GM23338 (cell line): Measurements from ENCODE around the gene MYOT. TPM values are rescaled to one million over a fixed set of nuclear protein-coding genes. Genes with fewer than 3 reads are reported as not detected.
A peak's percentile ranks its signal among the peaks of the same experiment; 100 is the strongest.

ENCODE experiments used
- ATAC-seq: fragments of 200-7000 bp; cut with Tn5 transposase; 3 replicates; pipeline ENCODE4 v1.9.1; 2020
- DNase-seq: peaks from one replicate; pipeline ENCODE4 v3.0.0-alpha.2; 2015; ENCODE audit warnings: low spot score
- H2AFZ ChIP-seq: fragments of 200-600 bp; sonication (generic); 2 replicates; pipeline ENCODE4 v1.8.0; 2016; ENCODE audit warnings: antibody characterized with exemption, mild to moderate bottlenecking, moderate library complexity
- H3F3A ChIP-seq: fragments of 200-600 bp; sonication (generic); replicated peaks from 2 replicates; pipeline ENCODE4 v1.8.0; 2017; ENCODE audit warnings: antibody characterized with exemption, mixed run types, low read depth
- H3K27ac ChIP-seq: fragments of 200-600 bp; sonication (generic); 2 replicates; pipeline ENCODE4 v1.6.1; 2016; ENCODE audit warnings: low read depth
- H3K27me3 ChIP-seq: fragments of 200-600 bp; sonication (generic); 2 replicates; pipeline ENCODE4 v1.8.0; 2016; ENCODE audit warnings: mild to moderate bottlenecking, mixed run types, moderate library complexity; ENCODE audit not compliant: insufficient read depth
- H3K36me3 ChIP-seq: fragments of 200-600 bp; sonication (generic); 2 replicates; pipeline ENCODE4 v1.8.0; 2016; ENCODE audit warnings: mild to moderate bottlenecking; ENCODE audit not compliant: insufficient read depth
- H3K4me1 ChIP-seq: fragments of 200-600 bp; sonication (generic); 2 replicates; pipeline ENCODE4 v1.8.0; 2016; ENCODE audit warnings: mild to moderate bottlenecking, moderate library complexity; ENCODE audit not compliant: insufficient read depth
- H3K4me2 ChIP-seq: fragments of 200-600 bp; sonication (generic); 2 replicates; pipeline ENCODE4 v1.7.1; 2017; ENCODE audit warnings: mixed run types
- H3K4me3 ChIP-seq: fragments of 200-600 bp; sonication (generic); 2 replicates; pipeline ENCODE4 v1.6.1; 2016; ENCODE audit warnings: mixed run types
- H3K79me2 ChIP-seq: fragments of 200-600 bp; sonication (generic); replicated peaks from 2 replicates; pipeline ENCODE4 v1.8.0; 2017; ENCODE audit warnings: mild to moderate bottlenecking; ENCODE audit not compliant: insufficient read depth
- H3K9me2 ChIP-seq: fragments of 200-600 bp; sonication (generic); 2 replicates; pipeline ENCODE4 v1.8.0; 2017; ENCODE audit not compliant: insufficient read depth
- H4K20me1 ChIP-seq: fragments of 200-600 bp; sonication (generic); replicated peaks from 2 replicates; pipeline ENCODE4 v1.8.0; 2017; ENCODE audit warnings: mild to moderate bottlenecking; ENCODE audit not compliant: insufficient read depth
- H3K27ac Mint-ChIP-seq: 2 replicates; pipeline ENCODE4 v1.8.0; 2020; ENCODE audit warnings: inconsistent platforms, mild to moderate bottlenecking, moderate library complexity, mixed read lengths
- H3K27me3 Mint-ChIP-seq: 3 replicates; pipeline ENCODE4 v1.8.0; 2022; ENCODE audit warnings: low read depth, mild to moderate bottlenecking, moderate library complexity, mixed read lengths, inconsistent platforms; ENCODE audit not compliant: insufficient read depth, poor library complexity
- H3K36me3 Mint-ChIP-seq: 3 replicates; pipeline ENCODE4 v1.8.0; 2021; ENCODE audit warnings: low read depth, mild to moderate bottlenecking, inconsistent platforms, moderate library complexity, mixed read lengths
- H3K4me1 Mint-ChIP-seq: 3 replicates; pipeline ENCODE4 v1.8.0; 2020; ENCODE audit warnings: mild to moderate bottlenecking, inconsistent platforms, mixed read lengths
- H3K4me3 Mint-ChIP-seq: 3 replicates; pipeline ENCODE4 v1.8.0; 2021; ENCODE audit warnings: moderate library complexity, mild to moderate bottlenecking, inconsistent platforms, mixed read lengths
- H3K9me3 Mint-ChIP-seq: 3 replicates; pipeline ENCODE4 v1.8.0; 2020; ENCODE audit warnings: moderate library complexity, mild to moderate bottlenecking, inconsistent platforms, mixed read lengths
- CREB1 ChIP-seq: fragments of 250-450 bp; sonication (Bioruptor Pico); IDR thresholded peaks from 2 replicates; pipeline ENCODE4 v1.5.0; 2020; ENCODE audit warnings: low read depth, mild to moderate bottlenecking, moderate library complexity
- CTCF ChIP-seq, 2 experiments: fragments of 200-600 bp in 1 of 2; sonication (generic) in 1 of 2; conservative IDR thresholded peaks; 2 replicates each; pipeline versions ENCODE4 v1.5.1 to v1.6.1; 2016 to 2017; ENCODE audit warnings: antibody characterized with exemption in 2 of 2, low read depth in 2 of 2, mild to moderate bottlenecking in 2 of 2, moderate library complexity in 1 of 2
- ETS1 ChIP-seq: IDR thresholded peaks from 2 replicates; pipeline ENCODE4 v1.6.1; 2016; ENCODE audit warnings: antibody characterized with exemption
- EZH2 ChIP-seq: fragments of 200-600 bp; sonication (generic); IDR thresholded peaks from one replicate; pipeline ENCODE4 v1.8.0; 2017; ENCODE audit warnings: antibody characterized with exemption, mild to moderate bottlenecking, low read depth; ENCODE audit not compliant: unreplicated experiment
- EZH2phosphoT487 ChIP-seq: fragments of 200-600 bp; sonication (generic); IDR thresholded peaks from one replicate; pipeline ENCODE4 v1.8.1; 2018; ENCODE audit warnings: antibody characterized with exemption; ENCODE audit not compliant: unreplicated experiment
- JUNB ChIP-seq: IDR thresholded peaks from one replicate; pipeline ENCODE4 v1.6.1; 2016; ENCODE audit warnings: antibody characterized with exemption; ENCODE audit not compliant: unreplicated experiment
- NANOG ChIP-seq: IDR thresholded peaks from 2 replicates; pipeline ENCODE4 v1.6.1; 2016; ENCODE audit warnings: antibody characterized with exemption, borderline replicate concordance
- POLR2AphosphoS5 ChIP-seq: IDR thresholded peaks from 2 replicates; pipeline ENCODE4 v1.6.1; 2016; ENCODE audit warnings: antibody characterized with exemption, low read depth
- REST ChIP-seq: IDR thresholded peaks from one replicate; pipeline ENCODE4 v1.6.1; 2018; ENCODE audit warnings: antibody characterized with exemption; ENCODE audit not compliant: unreplicated experiment
- STAT1 ChIP-seq: IDR thresholded peaks from one replicate; pipeline ENCODE4 v1.6.1; 2016; ENCODE audit warnings: antibody characterized with exemption; ENCODE audit not compliant: unreplicated experiment
- ZNF114 ChIP-seq: fragments of 250-450 bp; sonication (Bioruptor Pico); IDR thresholded peaks from 2 replicates; pipeline ENCODE4 v1.5.0; 2020; ENCODE audit warnings: mild to moderate bottlenecking, moderate library complexity
- ZNF331 ChIP-seq: fragments of 250-450 bp; sonication (Bioruptor Pico); IDR thresholded peaks from 2 replicates; pipeline ENCODE4 v1.5.0; 2020; ENCODE audit warnings: low read depth, mild to moderate bottlenecking, moderate library complexity
- ZNF462 ChIP-seq: fragments of 250-450 bp; sonication (Bioruptor Pico); IDR thresholded peaks from 2 replicates; pipeline ENCODE4 v1.5.0; 2020; ENCODE audit warnings: mild to moderate bottlenecking, moderate library complexity
- polyA plus RNA-seq: library from polyadenylated mRNA; unstranded; fragments of >200 nt; fragmentation: Nextera tagmentation; extraction: Ambion mirVana; gene quantifications from 2 replicates; pipeline ENCODE4 v1.2.1, GENCODE V29; 2016
- total RNA-seq: library from RNA; depleted of rRNA; stranded (reverse); fragments of >200 nt; shearing (Covaris generic); gene quantifications from 2 replicates; pipeline ENCODE4 v1.2.3, GENCODE V29; 2014

The MYOT gene
- total and polyA plus RNA-seq, 2 experiments from 2014 or later = 0.58 TPM; not detected in 1

- ATAC-seq = peak; percentile 98
- Histone ChIP-seq H2AFZ (peak within 1 kb of the TSS; percentile 99), H4K20me1 (no peaks in the 10 kb centered on the region), H3K4me1 (peaks cover 16% of the 10 kb centered on the region), H3K27me3 (no peaks in the 10 kb centered on the region), H3K9me2 (no peaks in the 10 kb centered on the region), H3F3A (peaks cover 7% of the 10 kb centered on the region; the same call in 1 of the 2 replicates), H3K4me2 (peak within 1 kb of the TSS; percentile 76), H3K79me2 (no peaks in the 10 kb centered on the region), H3K4me3 (peak within 1 kb of the TSS; percentile 52), H3K36me3 (no peaks in the 10 kb centered on the region), H3K27ac (no peak within 1 kb of the TSS; the same call in 1 of the 2 replicates)
- peak; percentile 78 for TF ChIP-seq CREB1 (CRISPR knock-in tag)
- TF ChIP-seq ZNF462 (CRISPR knock-in tag) = no peak
- TF ChIP-seq CTCF (conservative IDR thresholded peaks at IDR 0.05; ENCODE audit: low read depth in 2 of 2) = no peak
- TF ChIP-seq ZNF114 = no peak
- TF ChIP-seq JUNB = no peak
- TF ChIP-seq POLR2AphosphoS5 = peak; percentile 68
- TF ChIP-seq STAT1 = no peak
- no peak for TF ChIP-seq ETS1
- TF ChIP-seq EZH2phosphoT487 = no peak
- no peak for TF ChIP-seq NANOG
- TF ChIP-seq ZNF331 = no peak
- no peak for TF ChIP-seq REST
- TF ChIP-seq EZH2 = no peak
- peaks cover 13% of the 10 kb centered on the region; the same call in 2 of the 3 replicates for H3K4me1 Mint-ChIP-seq
- H3K4me3 Mint-ChIP-seq = peak within 1 kb of the TSS; percentile 65
- H3K27me3 Mint-ChIP-seq = peaks cover 3% of the 10 kb centered on the region
- peak; percentile 94 for DNase-seq
- H3K9me3 Mint-ChIP-seq = no peaks in the 10 kb centered on the region; the same call in 2 of the 3 replicates
- H3K27ac Mint-ChIP-seq = peak within 1 kb of the TSS; percentile 26; the same call in 1 of the 2 replicates
- H3K36me3 Mint-ChIP-seq = no peaks in the 10 kb centered on the region
These were observed 21.5 kb downstream of the MYOT start, which contains the start of gene PKD2L2 for GRCh38 chr5:137888863-137889759. Gene PKD2L2 (plus strand): TSS chr5:137889457. CDS start chr5:137889492, 35 bp downstream.
